ENCODE measurements around the gene UBE3B.
"Not testable (repeated sequence)": the region's sequence is repeated elsewhere in the genome, so short reads cannot be mapped to it uniquely, and the experiment has no call there.

The UBE3B gene

DNA sequence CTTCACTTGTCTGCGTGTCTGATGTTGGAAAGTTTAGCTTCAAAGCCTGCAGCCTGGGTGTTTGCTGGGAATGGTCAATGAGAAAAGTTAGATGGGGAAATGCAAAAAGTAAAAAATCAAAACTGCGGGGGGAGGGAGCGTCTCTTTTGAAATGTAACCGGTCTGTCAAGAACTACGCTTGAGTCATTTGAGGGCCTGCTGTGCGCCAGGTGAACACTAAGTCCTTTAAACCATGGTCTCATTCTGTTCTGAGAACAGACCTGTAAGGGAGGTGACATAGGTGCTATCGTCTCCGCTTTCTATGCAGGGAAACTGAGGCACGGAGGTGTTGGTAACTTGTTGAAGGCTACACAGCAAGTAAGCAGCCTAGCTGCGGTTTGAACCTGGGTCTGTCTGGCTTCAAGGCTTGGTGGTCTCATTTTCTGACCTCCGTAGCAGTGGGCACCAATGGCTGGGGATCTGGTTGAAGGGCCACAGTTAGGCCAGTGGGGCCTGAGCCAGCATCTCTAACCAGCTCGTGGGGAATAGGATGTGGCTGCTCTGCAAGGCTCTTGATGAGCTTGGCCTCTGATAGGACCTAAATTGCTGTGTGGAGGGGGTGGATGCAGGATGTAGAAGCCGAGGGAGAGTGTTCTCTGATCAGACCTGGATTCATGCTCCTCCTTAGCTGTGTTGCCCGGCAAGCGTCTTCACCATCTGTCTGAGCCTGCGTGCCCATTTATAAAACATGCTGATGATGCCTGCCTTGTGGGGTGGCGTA lies 41.8 kb upstream of the UBE3B start:
- Histone ChIP-seq H3K9ac (ENCODE audit: low read length in 5 of 5) (no peak overlapping the region), H3K27ac (ENCODE audit: low read depth, low read length) (no peak overlapping the region), H3K36me3 (ENCODE audit: control insufficient read depth in 5 of 5, insufficient read depth in 5 of 5, low read length in 5 of 5) (no peaks in the 10 kb centered on the region)

DNA sequence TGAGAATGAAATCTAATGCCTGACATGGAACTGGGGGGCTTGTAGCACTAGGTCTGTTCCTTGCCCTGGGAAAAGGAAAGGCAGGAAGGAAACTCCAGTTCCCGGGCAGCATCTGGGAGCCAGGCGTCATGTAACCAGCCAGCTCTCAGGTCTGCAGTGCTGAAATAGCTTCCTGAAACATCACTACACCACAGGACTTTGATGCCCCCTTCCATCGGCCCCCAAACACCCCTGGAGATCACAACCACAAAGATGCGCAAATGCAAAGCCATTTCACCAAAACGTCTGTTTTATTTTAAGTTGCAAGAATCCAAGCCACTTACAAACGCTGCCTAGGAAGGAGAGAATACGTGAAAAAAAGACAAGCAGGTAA lies 41.3 kb upstream of the UBE3B start:
- H3K4me3 ChIP-seq (ENCODE audit: low read depth in 1 of 5, low read length in 5 of 5): no peak overlapping the region
- H3K27ac ChIP-seq (ENCODE audit: low read depth, low read length): no peak overlapping the region
- H3K27me3 ChIP-seq (ENCODE audit: control insufficient read depth in 5 of 5, insufficient read depth in 4 of 5, low read length in 5 of 5): no peaks in the 10 kb centered on the region
- H3K9me3 ChIP-seq (ENCODE audit: control insufficient read depth in 5 of 5, low read length in 5 of 5): no peaks in the 10 kb centered on the region
- H3K36me3 ChIP-seq (ENCODE audit: control insufficient read depth in 5 of 5, insufficient read depth in 5 of 5, low read length in 5 of 5): peaks cover 0 to under 1% (median 0%) of the 10 kb centered on the region in 5 donors
- H3K9ac ChIP-seq (ENCODE audit: low read length in 5 of 5): no peak overlapping the region
- H3K4me1 ChIP-seq (ENCODE audit: control insufficient read depth in 5 of 5, insufficient read depth in 5 of 5, low read length in 5 of 5): peaks cover 2 to 49% (median 40%) of the 10 kb centered on the region in 5 donors

More for the DNA sequence above, 41.8 kb upstream of the UBE3B start:
- H3K4me1 ChIP-seq (ENCODE audit: control insufficient read depth in 5 of 5, insufficient read depth in 5 of 5, low read length in 5 of 5): peaks cover 2 to 44% (median 34%) of the 10 kb centered on the region in 5 donors
- no peaks in the 10 kb centered on the region for H3K9me3 ChIP-seq (ENCODE audit: control insufficient read depth in 5 of 5, low read length in 5 of 5)
- no peaks in the 10 kb centered on the region for H3K27me3 ChIP-seq (ENCODE audit: control insufficient read depth in 5 of 5, insufficient read depth in 4 of 5, low read length in 5 of 5)
- H3K4me3 ChIP-seq (ENCODE audit: low read depth in 1 of 5, low read length in 5 of 5): no peak overlapping the region

DNA sequence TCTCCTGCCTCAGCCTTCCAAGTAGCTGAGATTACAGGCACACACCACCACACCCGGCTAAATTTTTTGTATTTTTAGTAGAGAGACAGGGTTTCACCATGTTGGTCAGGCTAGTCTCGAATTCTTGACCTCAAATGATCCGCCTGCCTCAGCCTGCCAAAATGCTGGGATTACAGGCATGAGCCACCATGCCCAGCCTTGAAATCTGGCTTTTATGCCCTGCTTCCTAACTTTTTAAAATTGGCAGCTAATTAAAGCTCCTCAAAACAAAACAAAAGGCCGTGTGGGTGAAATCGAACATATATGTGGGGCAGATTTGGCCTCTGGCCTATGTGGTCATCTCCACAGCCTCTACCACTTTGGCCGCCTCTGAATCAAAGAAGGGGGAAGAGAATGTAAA lies 38.3 kb upstream of the UBE3B start:
- H3K27me3 ChIP-seq (ENCODE audit: control insufficient read depth in 5 of 5, insufficient read depth in 4 of 5, low read length in 5 of 5): no peaks in the 10 kb centered on the region
- no peaks in the 10 kb centered on the region for H3K9me3 ChIP-seq (ENCODE audit: control insufficient read depth in 5 of 5, low read length in 5 of 5)
- H3K9ac ChIP-seq (ENCODE audit: low read length in 5 of 5): no peak overlapping the region
- H3K4me3 ChIP-seq (ENCODE audit: low read depth in 1 of 5, low read length in 5 of 5): no peak overlapping the region
- H3K36me3 ChIP-seq (ENCODE audit: control insufficient read depth in 5 of 5, insufficient read depth in 5 of 5, low read length in 5 of 5): peaks cover 0 to 14% (median 2%) of the 10 kb centered on the region in 5 donors
- H3K4me1 ChIP-seq (ENCODE audit: control insufficient read depth in 5 of 5, insufficient read depth in 5 of 5, low read length in 5 of 5): peaks cover 7 to 56% (median 43%) of the 10 kb centered on the region in 5 donors
- peak overlapping the region; percentile 67 for H3K27ac ChIP-seq (ENCODE audit: low read depth, low read length)

DNA sequence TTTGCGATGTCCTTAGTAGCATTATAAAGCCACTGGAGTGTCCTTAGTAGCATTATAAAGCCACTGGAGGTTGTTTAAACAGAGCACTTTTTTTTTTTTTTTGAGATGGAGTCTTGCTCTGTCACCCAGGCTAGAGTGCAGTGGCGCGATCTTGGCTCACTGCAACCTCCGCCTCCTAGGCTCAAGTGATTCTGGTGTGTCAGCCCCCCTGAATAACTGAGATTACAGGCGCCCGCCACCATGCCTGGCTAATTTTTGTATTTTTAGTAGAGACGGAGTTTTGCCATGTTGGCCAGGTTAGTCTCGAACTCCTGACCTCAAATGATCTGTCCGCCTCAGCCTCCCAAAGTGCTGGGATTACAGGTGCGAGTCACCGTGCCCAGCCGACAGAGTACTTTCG lies 37.5 kb upstream of the UBE3B start:
- H3K27me3 ChIP-seq (ENCODE audit: control insufficient read depth in 5 of 5, insufficient read depth in 4 of 5, low read length in 5 of 5); H3K9ac ChIP-seq (ENCODE audit: low read length in 5 of 5); H3K4me3 ChIP-seq (ENCODE audit: low read depth in 1 of 5, low read length in 5 of 5); H3K9me3 ChIP-seq (ENCODE audit: control insufficient read depth in 5 of 5, low read length in 5 of 5): not testable (repeated sequence)
- Histone ChIP-seq H3K36me3 (ENCODE audit: control insufficient read depth in 5 of 5, insufficient read depth in 5 of 5, low read length in 5 of 5) (peaks cover 0 to 22% (median 5%) of the 10 kb centered on the region in 5 donors), H3K27ac (ENCODE audit: low read depth, low read length) (peak overlapping the region; percentile 67), H3K4me1 (ENCODE audit: control insufficient read depth in 5 of 5, insufficient read depth in 5 of 5, low read length in 5 of 5) (peaks cover 10 to 58% (median 46%) of the 10 kb centered on the region in 5 donors)

DNA sequence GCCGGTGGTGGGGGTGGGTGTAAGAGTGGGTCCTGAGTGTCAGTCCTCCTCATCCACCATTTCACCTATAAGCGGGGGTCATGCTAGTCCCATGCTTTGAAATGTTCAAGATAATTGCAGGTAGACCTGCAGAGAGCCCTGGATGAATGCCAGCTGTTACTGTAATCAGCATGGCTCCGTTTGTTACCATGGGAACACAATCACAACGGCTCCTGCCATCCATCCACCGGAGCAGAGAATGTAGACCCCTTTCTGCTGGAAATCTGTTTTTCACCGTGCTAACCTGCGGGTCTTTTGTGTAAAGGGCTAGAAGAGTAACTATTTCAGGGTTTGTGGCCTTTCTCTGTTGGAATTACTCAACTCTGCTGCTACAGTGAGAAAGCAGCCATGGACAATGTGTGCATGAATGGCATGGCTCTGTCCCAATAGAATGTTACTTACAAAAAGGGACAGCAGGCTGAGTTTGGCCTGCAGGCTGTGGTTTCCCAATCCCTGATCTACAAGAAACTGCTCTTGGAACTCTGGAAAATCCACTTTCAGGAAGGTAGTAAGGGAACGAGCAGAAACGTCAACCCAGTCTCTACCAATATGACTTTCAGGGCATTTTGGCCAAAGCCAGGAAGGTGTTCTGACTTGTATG lies 36.5 kb upstream of the UBE3B start:
- Histone ChIP-seq H3K27ac (ENCODE audit: low read depth, low read length) (peak overlapping the region; percentile 55), H3K4me3 (ENCODE audit: low read depth in 1 of 5, low read length in 5 of 5) (no peak overlapping the region), H3K36me3 (ENCODE audit: control insufficient read depth in 5 of 5, insufficient read depth in 5 of 5, low read length in 5 of 5) (peaks cover 0 to 28% (median 7%) of the 10 kb centered on the region in 5 donors), H3K9me3 (ENCODE audit: control insufficient read depth in 5 of 5, low read length in 5 of 5) (no peaks in the 10 kb centered on the region), H3K27me3 (ENCODE audit: control insufficient read depth in 5 of 5, insufficient read depth in 4 of 5, low read length in 5 of 5) (no peaks in the 10 kb centered on the region), H3K4me1 (ENCODE audit: control insufficient read depth in 5 of 5, insufficient read depth in 5 of 5, low read length in 5 of 5) (peaks cover 8 to 64% (median 53%) of the 10 kb centered on the region in 5 donors), H3K9ac (ENCODE audit: low read length in 5 of 5) (no peak overlapping the region)

DNA sequence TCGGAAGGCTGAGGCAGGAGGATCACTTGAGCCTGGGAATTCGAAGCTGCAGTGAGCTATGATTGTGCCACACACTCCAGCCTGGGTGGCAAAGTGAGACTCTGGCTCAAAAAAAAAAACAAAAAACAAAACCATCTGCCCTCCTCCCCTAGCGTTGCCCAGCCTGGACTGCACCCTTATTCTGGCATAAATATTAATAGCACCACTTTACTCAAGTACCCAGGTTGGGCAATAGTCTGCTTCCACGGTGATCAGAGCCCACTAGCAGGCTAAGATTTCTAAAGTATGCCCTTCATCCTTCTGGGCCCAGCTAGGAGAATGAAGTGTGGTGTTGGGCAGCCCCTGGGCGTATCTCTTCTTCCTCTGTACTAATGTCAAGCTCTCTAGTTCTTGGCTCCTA lies 33.6 kb upstream of the UBE3B start:
- Histone ChIP-seq H3K9me3 (ENCODE audit: control insufficient read depth in 5 of 5, low read length in 5 of 5) (no peaks in the 10 kb centered on the region), H3K27ac (ENCODE audit: low read depth, low read length) (peak overlapping the region; percentile 55), H3K4me1 (ENCODE audit: control insufficient read depth in 5 of 5, insufficient read depth in 5 of 5, low read length in 5 of 5) (peaks cover 8 to 64% (median 58%) of the 10 kb centered on the region in 5 donors), H3K36me3 (ENCODE audit: control insufficient read depth in 5 of 5, insufficient read depth in 5 of 5, low read length in 5 of 5) (peaks cover 5 to 55% (median 31%) of the 10 kb centered on the region in 5 donors), H3K27me3 (ENCODE audit: control insufficient read depth in 5 of 5, insufficient read depth in 4 of 5, low read length in 5 of 5) (no peaks in the 10 kb centered on the region), H3K9ac (ENCODE audit: low read length in 5 of 5) (peak overlapping the region in 2 of 5 donors; percentile 0 to 56), H3K4me3 (ENCODE audit: low read depth in 1 of 5, low read length in 5 of 5) (no peak overlapping the region)

DNA sequence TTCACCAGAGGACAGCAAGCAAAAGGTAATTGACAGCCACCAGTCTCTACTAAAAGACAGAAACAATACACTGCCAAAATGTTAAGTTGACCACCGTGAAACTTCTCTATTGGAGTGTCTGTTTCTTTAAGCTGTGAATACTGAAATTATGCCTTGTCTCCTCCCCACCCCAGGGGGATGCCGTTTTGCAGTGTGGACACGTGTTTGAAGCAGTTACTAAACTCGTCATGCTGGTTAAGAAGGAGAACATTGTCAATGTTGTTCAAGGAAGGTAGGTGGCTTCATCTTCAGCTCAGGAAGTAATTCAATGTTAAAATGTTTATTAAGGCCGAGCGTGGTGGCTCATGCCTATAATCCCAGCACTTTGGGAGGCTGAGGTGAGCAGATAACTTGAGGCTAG lies 33.2 kb upstream of the UBE3B start:
- H3K4me1 ChIP-seq (ENCODE audit: control insufficient read depth in 5 of 5, insufficient read depth in 5 of 5, low read length in 5 of 5): peaks cover 8 to 66% (median 54%) of the 10 kb centered on the region in 5 donors
- H3K36me3 ChIP-seq (ENCODE audit: control insufficient read depth in 5 of 5, insufficient read depth in 5 of 5, low read length in 5 of 5): peaks cover 5 to 57% (median 32%) of the 10 kb centered on the region in 5 donors

DNA sequence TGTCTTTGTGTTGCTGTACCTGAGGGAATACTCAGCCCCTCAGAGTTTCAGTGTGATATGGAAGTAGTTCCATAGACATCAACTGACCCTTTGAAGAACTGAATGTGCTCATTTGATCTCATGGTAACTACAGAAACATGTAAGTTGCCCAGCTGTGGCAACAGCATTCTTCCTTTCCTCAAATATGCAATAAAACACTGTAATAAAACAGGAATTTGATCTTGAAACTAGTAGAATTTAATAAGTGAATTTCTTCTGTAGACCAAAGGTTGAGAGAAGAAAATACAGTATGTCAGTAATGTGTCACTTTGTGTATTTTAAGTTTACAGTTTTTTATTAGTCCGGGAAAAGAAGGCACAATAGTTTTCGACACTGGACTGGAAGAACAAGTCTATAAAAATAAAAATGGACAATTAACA lies 32.2 kb upstream of the UBE3B start:
- Histone ChIP-seq H3K36me3 (ENCODE audit: control insufficient read depth in 5 of 5, insufficient read depth in 5 of 5, low read length in 5 of 5) (peaks cover 5 to 65% (median 39%) of the 10 kb centered on the region in 5 donors), H3K9ac (ENCODE audit: low read length in 5 of 5) (no peak overlapping the region), H3K27me3 (ENCODE audit: control insufficient read depth in 5 of 5, insufficient read depth in 4 of 5, low read length in 5 of 5) (no peaks in the 10 kb centered on the region), H3K9me3 (ENCODE audit: control insufficient read depth in 5 of 5, low read length in 5 of 5) (no peaks in the 10 kb centered on the region), H3K4me3 (ENCODE audit: low read depth in 1 of 5, low read length in 5 of 5) (no peak overlapping the region), H3K27ac (ENCODE audit: low read depth, low read length) (peak overlapping the region; percentile 55), H3K4me1 (ENCODE audit: control insufficient read depth in 5 of 5, insufficient read depth in 5 of 5, low read length in 5 of 5) (peaks cover 8 to 61% (median 45%) of the 10 kb centered on the region in 5 donors)

More for the DNA sequence above, 33.2 kb upstream of the UBE3B start:
- Histone ChIP-seq H3K9ac (ENCODE audit: low read length in 5 of 5) (peak overlapping the region in 2 of 5 donors; percentile 0 to 56), H3K4me3 (ENCODE audit: low read depth in 1 of 5, low read length in 5 of 5) (no peak overlapping the region), H3K9me3 (ENCODE audit: control insufficient read depth in 5 of 5, low read length in 5 of 5) (no peaks in the 10 kb centered on the region), H3K27me3 (ENCODE audit: control insufficient read depth in 5 of 5, insufficient read depth in 4 of 5, low read length in 5 of 5) (no peaks in the 10 kb centered on the region), H3K27ac (ENCODE audit: low read depth, low read length) (peak overlapping the region; percentile 55)

DNA sequence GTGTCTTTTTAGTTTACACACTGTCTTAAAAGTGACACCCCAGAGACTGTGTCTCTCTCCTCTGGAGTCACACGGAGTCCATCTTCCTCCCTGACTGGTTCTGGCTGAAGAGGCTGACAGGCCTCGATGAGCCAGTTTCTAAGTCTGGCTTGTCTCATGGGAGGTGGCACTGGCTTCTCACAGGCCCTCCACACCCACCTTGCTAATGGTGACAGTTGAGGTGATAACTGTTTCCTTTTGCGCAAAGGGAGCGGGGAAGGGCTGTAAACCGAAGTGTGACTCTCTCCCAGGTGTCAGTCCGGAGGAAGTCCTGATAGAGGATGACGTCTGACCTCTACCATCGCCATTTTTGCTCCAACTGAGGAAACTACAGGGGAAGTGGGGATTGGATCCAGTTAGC lies 30.6 kb upstream of the UBE3B start:
- Histone ChIP-seq H3K36me3 (ENCODE audit: control insufficient read depth in 5 of 5, insufficient read depth in 5 of 5, low read length in 5 of 5) (peaks cover 5 to 77% (median 56%) of the 10 kb centered on the region in 5 donors), H3K27me3 (ENCODE audit: control insufficient read depth in 5 of 5, insufficient read depth in 4 of 5, low read length in 5 of 5) (no peaks in the 10 kb centered on the region), H3K9me3 (ENCODE audit: control insufficient read depth in 5 of 5, low read length in 5 of 5) (no peaks in the 10 kb centered on the region), H3K4me3 (ENCODE audit: low read depth in 1 of 5, low read length in 5 of 5) (no peak overlapping the region), H3K9ac (ENCODE audit: low read length in 5 of 5) (peak overlapping the region in 1 of 5 donors; percentile 21), H3K4me1 (ENCODE audit: control insufficient read depth in 5 of 5, insufficient read depth in 5 of 5, low read length in 5 of 5) (peaks cover 8 to 47% (median 28%) of the 10 kb centered on the region in 5 donors), H3K27ac (ENCODE audit: low read depth, low read length) (no peak overlapping the region)

DNA sequence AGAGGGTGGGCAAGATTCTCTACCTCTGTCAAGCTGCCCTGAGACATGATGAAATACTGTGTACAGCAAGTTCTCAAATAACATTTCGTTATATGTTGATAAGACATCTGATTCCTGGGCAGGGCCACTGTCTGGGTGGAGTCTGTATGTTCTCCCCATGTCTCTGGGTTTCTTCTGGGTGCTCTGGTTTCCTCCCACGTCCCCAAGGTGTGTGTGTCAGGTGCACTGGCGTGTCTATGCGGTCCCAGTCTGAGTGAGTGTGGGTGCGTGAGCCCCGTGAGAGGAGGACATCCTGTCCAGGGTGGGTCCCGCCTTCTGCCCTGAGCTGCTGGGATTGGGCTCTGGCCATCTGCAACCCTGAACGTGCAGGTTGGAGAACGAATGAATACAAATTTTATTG lies 30.0 kb upstream of the UBE3B start:
- peaks cover 8 to 77% (median 59%) of the 10 kb centered on the region in 5 donors for H3K36me3 ChIP-seq (ENCODE audit: control insufficient read depth in 5 of 5, insufficient read depth in 5 of 5, low read length in 5 of 5)
- no peak overlapping the region for H3K27ac ChIP-seq (ENCODE audit: low read depth, low read length)
- H3K4me1 ChIP-seq (ENCODE audit: control insufficient read depth in 5 of 5, insufficient read depth in 5 of 5, low read length in 5 of 5): peaks cover 9 to 51% (median 29%) of the 10 kb centered on the region in 5 donors
- no peaks in the 10 kb centered on the region for H3K27me3 ChIP-seq (ENCODE audit: control insufficient read depth in 5 of 5, insufficient read depth in 4 of 5, low read length in 5 of 5)
- H3K9me3 ChIP-seq (ENCODE audit: control insufficient read depth in 5 of 5, low read length in 5 of 5): no peaks in the 10 kb centered on the region
- no peak overlapping the region for H3K9ac ChIP-seq (ENCODE audit: low read length in 5 of 5)
- H3K4me3 ChIP-seq (ENCODE audit: low read depth in 1 of 5, low read length in 5 of 5): no peak overlapping the region

Data from subcutaneous abdominal adipose tissue (tissue), 5 donors.